Chondrocyte (in vitro differentiated cells): ENCODE measurements around the gene TBC1D19. TPM values are rescaled to one million over a fixed set of nuclear protein-coding genes. Genes with fewer than 3 reads are reported as not detected.

ENCODE experiments used
- DNase-seq: peaks from one replicate; pipeline ENCODE4 v3.0.0; 2021; ENCODE audit warnings: mixed read lengths, low spot score
- H3K27ac Mint-ChIP-seq: one replicate; pipeline ENCODE4 v1.8.0; 2021; ENCODE audit warnings: mild to moderate bottlenecking, moderate library complexity, mixed read lengths; ENCODE audit not compliant: unreplicated experiment
- H3K27me3 Mint-ChIP-seq: 2 replicates; pipeline ENCODE4 v1.8.0; 2021; ENCODE audit warnings: low read depth, mixed read lengths
- H3K36me3 Mint-ChIP-seq: 2 replicates; pipeline ENCODE4 v1.8.0; 2021; ENCODE audit warnings: low read depth, mixed read lengths
- H3K4me1 Mint-ChIP-seq: 2 replicates; pipeline ENCODE4 v1.8.0; 2021; ENCODE audit warnings: low read depth, mild to moderate bottlenecking, mixed read lengths
- H3K4me3 Mint-ChIP-seq: one replicate; pipeline ENCODE4 v1.8.0; 2021; ENCODE audit warnings: mild to moderate bottlenecking, moderate library complexity, mixed read lengths; ENCODE audit not compliant: unreplicated experiment
- H3K9me3 Mint-ChIP-seq: 2 replicates; pipeline ENCODE4 v1.8.0; 2021; ENCODE audit warnings: low read depth, mixed read lengths
- CTCF ChIP-seq: fragments of 200-600 bp; sonication (generic); IDR thresholded peaks from 2 replicates; pipeline ENCODE4 v1.5.0; 2021; ENCODE audit warnings: antibody characterized with exemption, mild to moderate bottlenecking, moderate library complexity
- total RNA-seq: library from RNA; stranded (reverse); gene quantifications from 3 replicates; pipeline ENCODE4 v1.2.1, GENCODE V29; 2021

Gene TBC1D19
- total RNA-seq, 1 donor from 2014 or later: 12.4 TPM

- Mint-ChIP-seq H3K9me3 (peaks cover 4% of the 10 kb centered on the region), H3K36me3 (peaks cover 1% of the 10 kb centered on the region), H3K27ac (no peak overlapping the region), H3K4me1 (peaks cover 18% of the 10 kb centered on the region), H3K4me3 (no peak overlapping the region), H3K27me3 (no peaks in the 10 kb centered on the region)
- no peak for TF ChIP-seq CTCF
- DNase-seq: no peak
Observed at GRCh38 chr4:26596843-26597242, 13.0 kb downstream of the TBC1D19 start.

GRCh38 chr4:26601204-26601603, 17.3 kb downstream of the TBC1D19 start:
- Mint-ChIP-seq H3K27me3 (no peaks in the 10 kb centered on the region), H3K4me1 (peaks cover 17% of the 10 kb centered on the region), H3K9me3 (no peaks in the 10 kb centered on the region), H3K27ac (no peak overlapping the region), H3K36me3 (no peaks in the 10 kb centered on the region), H3K4me3 (no peak overlapping the region)
- DNase-seq: no peak
- TF ChIP-seq CTCF: no peak

GRCh38 chr4:26607776-26608175, 23.9 kb downstream of the TBC1D19 start:
- H3K9me3 Mint-ChIP-seq: no peaks in the 10 kb centered on the region
- H3K4me1 Mint-ChIP-seq: peaks cover 8% of the 10 kb centered on the region
- H3K4me3 Mint-ChIP-seq: no peak overlapping the region
- no peak overlapping the region for H3K27ac Mint-ChIP-seq
- no peak for DNase-seq
- no peaks in the 10 kb centered on the region for H3K27me3 Mint-ChIP-seq
- no peak for TF ChIP-seq CTCF
- H3K36me3 Mint-ChIP-seq: no peaks in the 10 kb centered on the region

GRCh38 chr4:26609391-26609790, 25.5 kb downstream of the TBC1D19 start:
- TF ChIP-seq CTCF: no peak
- Mint-ChIP-seq H3K9me3 (no peaks in the 10 kb centered on the region), H3K27ac (no peak overlapping the region), H3K36me3 (no peaks in the 10 kb centered on the region), H3K4me3 (no peak overlapping the region), H3K4me1 (peaks cover 14% of the 10 kb centered on the region), H3K27me3 (no peaks in the 10 kb centered on the region)
- DNase-seq: no peak

- no peak for TF ChIP-seq CTCF
- no peaks in the 10 kb centered on the region for H3K27me3 Mint-ChIP-seq
- H3K9me3 Mint-ChIP-seq: no peaks in the 10 kb centered on the region
- no peak overlapping the region for H3K4me3 Mint-ChIP-seq
- no peak for DNase-seq
- H3K27ac Mint-ChIP-seq: no peak overlapping the region
- H3K36me3 Mint-ChIP-seq: no peaks in the 10 kb centered on the region
- peaks cover 14% of the 10 kb centered on the region for H3K4me1 Mint-ChIP-seq
Observed at GRCh38 chr4:26609868-26610267, 26.0 kb downstream of the TBC1D19 start.
